ENCODE measurements around the gene NCF2.

NCF2 gene

GRCh38 chr1:183602510-183602909 lies 12.3 kb upstream of the NCF2 start:
- H3K36me3 Mint-ChIP-seq (ENCODE audit: low read depth): no peaks in the 10 kb centered on the region
- H3K4me3 Mint-ChIP-seq: no peak overlapping the region
- peaks cover 7% of the 10 kb centered on the region for H3K27me3 Mint-ChIP-seq
- peaks cover 13% of the 10 kb centered on the region for H3K4me1 Mint-ChIP-seq (ENCODE audit: low read depth)
- H3K9me3 Mint-ChIP-seq: no peaks in the 10 kb centered on the region
- no peak for DNase-seq
- H3K27ac Mint-ChIP-seq: no peak overlapping the region

- Mint-ChIP-seq H3K4me3 (no peak overlapping the region), H3K27ac (no peak overlapping the region), H3K27me3 (peaks cover 7% of the 10 kb centered on the region), H3K9me3 (no peaks in the 10 kb centered on the region), H3K36me3 (ENCODE audit: low read depth) (no peaks in the 10 kb centered on the region), H3K4me1 (ENCODE audit: low read depth) (peaks cover 12% of the 10 kb centered on the region)
- DNase-seq: no peak
These were observed 10.4 kb upstream of the NCF2 start for GRCh38 chr1:183600634-183601033.

- Mint-ChIP-seq H3K9me3 (no peaks in the 10 kb centered on the region), H3K4me1 (ENCODE audit: low read depth) (peaks cover 12% of the 10 kb centered on the region)
- DNase-seq: no peak
These were observed 9.9 kb upstream of the NCF2 start for GRCh38 chr1:183600136-183600535.

GRCh38 chr1:183598386-183598785 lies 8.1 kb upstream of the NCF2 start:
- Mint-ChIP-seq H3K27ac (no peak overlapping the region), H3K4me1 (ENCODE audit: low read depth) (peaks cover 10% of the 10 kb centered on the region)
- DNase-seq: no peak

More at GRCh38 chr1:183600136-183600535, 9.9 kb upstream of the NCF2 start:
- Mint-ChIP-seq H3K27ac (no peak overlapping the region), H3K4me3 (no peak overlapping the region), H3K36me3 (ENCODE audit: low read depth) (no peaks in the 10 kb centered on the region), H3K27me3 (peaks cover 9% of the 10 kb centered on the region)

GRCh38 chr1:183597656-183598347 lies 7.5 kb upstream of the NCF2 start:
- no peaks in the 10 kb centered on the region for H3K9me3 Mint-ChIP-seq
- no peak for DNase-seq
- no peak overlapping the region for H3K27ac Mint-ChIP-seq
- H3K4me3 Mint-ChIP-seq: no peak overlapping the region
- no peaks in the 10 kb centered on the region for H3K36me3 Mint-ChIP-seq (ENCODE audit: low read depth)
- peaks cover 15% of the 10 kb centered on the region for H3K4me1 Mint-ChIP-seq (ENCODE audit: low read depth)
- peaks cover 7% of the 10 kb centered on the region for H3K27me3 Mint-ChIP-seq

More at GRCh38 chr1:183598386-183598785, 8.1 kb upstream of the NCF2 start:
- Mint-ChIP-seq H3K4me3 (no peak overlapping the region), H3K36me3 (ENCODE audit: low read depth) (no peaks in the 10 kb centered on the region), H3K9me3 (no peaks in the 10 kb centered on the region), H3K27me3 (peaks cover 7% of the 10 kb centered on the region)

- Mint-ChIP-seq H3K4me3 (no peak overlapping the region), H3K9me3 (no peaks in the 10 kb centered on the region), H3K27ac (no peak overlapping the region), H3K4me1 (ENCODE audit: low read depth) (peaks cover 15% of the 10 kb centered on the region), H3K27me3 (peaks cover 7% of the 10 kb centered on the region), H3K36me3 (ENCODE audit: low read depth) (no peaks in the 10 kb centered on the region)
- DNase-seq: no peak
These were observed 6.2 kb upstream of the NCF2 start for GRCh38 chr1:183596500-183596899.

- H3K4me1 Mint-ChIP-seq (ENCODE audit: low read depth): peaks cover 22% of the 10 kb centered on the region
- H3K36me3 Mint-ChIP-seq (ENCODE audit: low read depth): no peaks in the 10 kb centered on the region
- H3K27me3 Mint-ChIP-seq: peaks cover 7% of the 10 kb centered on the region
- no peaks in the 10 kb centered on the region for H3K9me3 Mint-ChIP-seq
- no peak overlapping the region for H3K4me3 Mint-ChIP-seq
- DNase-seq: no peak
- H3K27ac Mint-ChIP-seq: no peak overlapping the region
These were observed 5.3 kb upstream of the NCF2 start for GRCh38 chr1:183595537-183595936.

- H3K4me3 Mint-ChIP-seq: no peak overlapping the region
- H3K36me3 Mint-ChIP-seq (ENCODE audit: low read depth): no peaks in the 10 kb centered on the region
- H3K4me1 Mint-ChIP-seq (ENCODE audit: low read depth): peaks cover 36% of the 10 kb centered on the region
- H3K27ac Mint-ChIP-seq: no peak overlapping the region
- peaks cover 7% of the 10 kb centered on the region for H3K27me3 Mint-ChIP-seq
- no peaks in the 10 kb centered on the region for H3K9me3 Mint-ChIP-seq
- DNase-seq: no peak
These were observed 3.1 kb upstream of the NCF2 start for GRCh38 chr1:183593356-183593755.

- Mint-ChIP-seq H3K27me3 (peaks cover 7% of the 10 kb centered on the region), H3K36me3 (ENCODE audit: low read depth) (no peaks in the 10 kb centered on the region), H3K4me3 (no peak overlapping the region)
These were observed 2.5 kb upstream of the NCF2 start for GRCh38 chr1:183592733-183593132.

GRCh38 chr1:183589874-183590243 lies 400 bp downstream of the NCF2 start:
- H3K36me3 Mint-ChIP-seq (ENCODE audit: low read depth): no peaks in the 10 kb centered on the region
- H3K27me3 Mint-ChIP-seq: peaks cover 4% of the 10 kb centered on the region
- H3K4me3 Mint-ChIP-seq: peak overlapping the region; percentile 23
- DNase-seq: no peak
- peak overlapping the region; percentile 85 for H3K27ac Mint-ChIP-seq
- H3K4me1 Mint-ChIP-seq (ENCODE audit: low read depth): peaks cover 36% of the 10 kb centered on the region
- no peaks in the 10 kb centered on the region for H3K9me3 Mint-ChIP-seq

More at GRCh38 chr1:183592733-183593132, 2.5 kb upstream of the NCF2 start:
- no peaks in the 10 kb centered on the region for H3K9me3 Mint-ChIP-seq
- peaks cover 36% of the 10 kb centered on the region for H3K4me1 Mint-ChIP-seq (ENCODE audit: low read depth)
- no peak overlapping the region for H3K27ac Mint-ChIP-seq
- no peak for DNase-seq

- H3K27me3 Mint-ChIP-seq: peaks cover 4% of the 10 kb centered on the region
- no peak overlapping the region for H3K27ac Mint-ChIP-seq
- no peak for DNase-seq
- peaks cover 36% of the 10 kb centered on the region for H3K4me1 Mint-ChIP-seq (ENCODE audit: low read depth)
- no peaks in the 10 kb centered on the region for H3K36me3 Mint-ChIP-seq (ENCODE audit: low read depth)
- H3K4me3 Mint-ChIP-seq: no peak overlapping the region
- no peaks in the 10 kb centered on the region for H3K9me3 Mint-ChIP-seq
These were observed 875 bp downstream of the NCF2 start for GRCh38 chr1:183589384-183589783.

- no peaks in the 10 kb centered on the region for H3K36me3 Mint-ChIP-seq (ENCODE audit: low read depth)
- DNase-seq: no peak
- H3K4me3 Mint-ChIP-seq: no peak overlapping the region
- no peak overlapping the region for H3K27ac Mint-ChIP-seq
- no peaks in the 10 kb centered on the region for H3K9me3 Mint-ChIP-seq
- H3K27me3 Mint-ChIP-seq: peaks cover 4% of the 10 kb centered on the region
- H3K4me1 Mint-ChIP-seq (ENCODE audit: low read depth): peaks cover 36% of the 10 kb centered on the region
These were observed 1.4 kb downstream of the NCF2 start for GRCh38 chr1:183588827-183589226.

GRCh38 chr1:183586926-183587325 lies 3.3 kb downstream of the NCF2 start:
- Mint-ChIP-seq H3K36me3 (ENCODE audit: low read depth) (no peaks in the 10 kb centered on the region), H3K9me3 (no peaks in the 10 kb centered on the region), H3K27me3 (no peaks in the 10 kb centered on the region), H3K4me3 (no peak overlapping the region), H3K27ac (no peak overlapping the region), H3K4me1 (ENCODE audit: low read depth) (peaks cover 27% of the 10 kb centered on the region)
- DNase-seq: no peak

- Mint-ChIP-seq H3K36me3 (ENCODE audit: low read depth) (no peaks in the 10 kb centered on the region), H3K9me3 (no peaks in the 10 kb centered on the region), H3K27me3 (no peaks in the 10 kb centered on the region), H3K4me1 (ENCODE audit: low read depth) (peaks cover 27% of the 10 kb centered on the region), H3K27ac (no peak overlapping the region), H3K4me3 (no peak overlapping the region)
- no peak for DNase-seq
These were observed 3.8 kb downstream of the NCF2 start for GRCh38 chr1:183586455-183586854.

GRCh38 chr1:183585038-183585437 lies 5.2 kb downstream of the NCF2 start:
- no peak overlapping the region for H3K27ac Mint-ChIP-seq
- peaks cover 20% of the 10 kb centered on the region for H3K4me1 Mint-ChIP-seq (ENCODE audit: low read depth)
- H3K27me3 Mint-ChIP-seq: no peaks in the 10 kb centered on the region
- H3K4me3 Mint-ChIP-seq: no peak overlapping the region
- no peaks in the 10 kb centered on the region for H3K9me3 Mint-ChIP-seq
- DNase-seq: no peak
- no peaks in the 10 kb centered on the region for H3K36me3 Mint-ChIP-seq (ENCODE audit: low read depth)

GRCh38 chr1:183584147-183584546 lies 6.1 kb downstream of the NCF2 start:
- Mint-ChIP-seq H3K36me3 (ENCODE audit: low read depth) (no peaks in the 10 kb centered on the region), H3K27me3 (no peaks in the 10 kb centered on the region), H3K4me3 (no peak overlapping the region), H3K9me3 (no peaks in the 10 kb centered on the region), H3K4me1 (ENCODE audit: low read depth) (peaks cover 17% of the 10 kb centered on the region), H3K27ac (no peak overlapping the region)
- no peak for DNase-seq
